GM12878 (cell line): ENCODE data around the gene EPB41L1.

Experiments used
- ATF2 ChIP-seq: IDR thresholded peaks from 2 replicates; pipeline ENCODE4 v1.6.1; 2012; ENCODE audit warnings: low read length, inconsistent platforms
- ATF3 ChIP-seq: IDR thresholded peaks from 2 replicates; pipeline ENCODE4 v1.6.1; 2011; ENCODE audit warnings: low read depth, mild to moderate bottlenecking, low read length, moderate library complexity, borderline replicate concordance; ENCODE audit errors: extremely low read depth
- CTCF ChIP-seq, 3 experiments: IDR thresholded peaks in 2 of 3; conservative IDR thresholded peaks in 1 of 3; 2 replicates each; pipeline ENCODE4 v1.5.1; 2011; ENCODE audit warnings: low read depth in 3 of 3, low read length in 3 of 3, mild to moderate bottlenecking in 3 of 3, control low read depth in 2 of 3, moderate library complexity in 2 of 3, inconsistent platforms in 1 of 3, mixed read lengths in 1 of 3; ENCODE audit not compliant: control insufficient read depth in 2 of 3, insufficient read depth in 1 of 3; ENCODE audit errors: extremely low read depth in 1 of 3
- FOXM1 ChIP-seq: IDR thresholded peaks from 2 replicates; pipeline ENCODE4 v1.6.1; 2012; ENCODE audit warnings: low read depth, mild to moderate bottlenecking, inconsistent platforms, low read length, moderate library complexity
- JUND ChIP-seq: IDR thresholded peaks from 2 replicates; pipeline ENCODE4 v1.6.1; 2012; ENCODE audit warnings: low read depth, mild to moderate bottlenecking, low read length, improper control_type of control experiment, moderate library complexity
- NBN ChIP-seq: fragments of 450-650 bp; IDR thresholded peaks from 2 replicates; pipeline ENCODE4 v1.6.1; 2016
- POLR2AphosphoS5 ChIP-seq: IDR thresholded peaks from 2 replicates; pipeline ENCODE4 v1.6.1; 2011; ENCODE audit warnings: mild to moderate bottlenecking, low read length, inconsistent platforms
- RAD21 ChIP-seq: IDR thresholded peaks from 2 replicates; pipeline ENCODE4 v1.6.1; 2011; ENCODE audit warnings: mild to moderate bottlenecking, low read depth, low read length, moderate library complexity; ENCODE audit not compliant: insufficient read depth

GRCh38 chr20:36240076-36240475 lies 85.5 kb downstream of the EPB41L1 start:
- TF ChIP-seq RAD21 (no peak), FOXM1 (no peak), JUND (no peak), ATF3 (no peak), ATF2 (no peak), NBN (no peak), POLR2AphosphoS5 (no peak), CTCF (IDR thresholded peaks at IDR 0.05 in 2 of 3, conservative IDR thresholded peaks at IDR 0.05 in 1 of 3; ENCODE audit: control insufficient read depth in 2 of 3, extremely low read depth in 1 of 3, insufficient read depth in 1 of 3, low read depth in 3 of 3, low read length in 3 of 3) (no peak)
